GM21360 (cell line): ENCODE results near the gene ZNF592.
"Not testable (repeated sequence)": the region's sequence is repeated elsewhere in the genome, so short reads cannot be mapped to it uniquely, and the experiment has no call there.

ENCODE experiments used
- ATAC-seq: cut with Tn5 transposase; IDR thresholded peaks from one replicate; pipeline ENCODE4 v1.9.1; 2021; ENCODE audit warnings: mild to moderate bottlenecking, moderate library complexity; ENCODE audit not compliant: unreplicated experiment

Gene ZNF592

GRCh38 chr15:84845631-84846030 lies 97.2 kb downstream of the ZNF592 start:
- ATAC-seq = not testable (repeated sequence)

DNA sequence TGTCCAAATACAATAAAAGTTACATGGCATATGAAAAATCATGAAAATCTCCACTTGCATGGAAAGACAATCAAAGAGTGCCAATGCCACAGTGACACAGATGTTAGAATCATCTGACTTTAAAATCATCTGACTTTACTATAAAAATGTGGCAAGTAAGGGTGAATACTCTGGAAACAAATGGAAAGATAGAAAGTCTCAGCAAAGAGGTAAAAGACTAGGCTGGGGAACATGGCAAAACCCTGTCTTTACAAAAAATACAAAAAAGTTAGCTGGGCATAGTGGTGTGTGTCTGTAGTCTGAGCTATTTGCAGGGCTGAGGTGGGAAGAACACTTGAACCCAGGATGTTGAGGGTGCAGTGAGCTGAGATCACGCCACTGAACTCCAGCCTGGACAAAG lies 97.9 kb downstream of the ZNF592 start:
- ATAC-seq = no peak

DNA sequence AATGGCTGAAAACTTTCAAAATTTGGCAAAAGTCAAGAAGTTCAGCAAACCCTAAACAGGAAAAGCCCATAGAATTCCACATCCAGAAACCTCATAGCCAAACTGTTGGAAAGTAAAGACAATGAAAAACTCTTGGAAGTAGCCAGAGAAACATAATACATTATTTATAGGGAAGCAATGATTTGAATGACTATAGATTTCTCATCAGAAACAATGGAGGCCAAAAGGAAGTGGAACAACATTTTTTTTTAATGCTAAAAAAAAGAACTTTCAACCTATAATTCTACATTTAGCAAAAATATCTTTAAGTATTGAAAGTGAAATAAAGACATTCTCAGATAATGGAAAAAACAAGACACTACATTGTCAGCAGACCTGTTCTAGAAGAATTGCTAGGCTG lies 99.0 kb downstream of the ZNF592 start:
- ATAC-seq = no peak

- no peak for ATAC-seq
Measured at GRCh38 chr15:84852212-84852611, 103.8 kb downstream of the ZNF592 start.

- no peak for ATAC-seq
Measured at GRCh38 chr15:84855136-84855535, 106.7 kb downstream of the ZNF592 start.

DNA sequence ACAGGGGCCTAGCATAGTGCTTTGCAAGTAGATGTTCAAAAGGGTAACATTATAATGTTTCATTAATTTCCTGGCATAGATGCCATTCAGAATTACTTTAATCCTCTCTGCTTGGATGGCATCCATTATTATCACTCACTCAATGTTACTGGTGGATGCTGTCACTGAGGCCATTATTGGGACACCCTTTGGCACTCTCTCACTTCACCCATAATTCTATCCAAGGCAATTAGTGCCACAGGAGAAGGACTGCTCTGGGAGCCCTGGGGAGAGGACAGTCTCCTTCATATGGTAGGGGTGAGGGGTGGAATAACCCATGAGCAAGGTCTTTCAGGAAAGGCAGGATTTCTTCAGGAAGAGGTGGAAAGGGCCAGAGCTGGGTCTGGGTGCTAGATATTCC lies 107.4 kb downstream of the ZNF592 start:
- no peak for ATAC-seq
